Cardiac fibroblast (primary cell): Measurements from ENCODE around the gene PDE4D.

Experiments
- DNase-seq, 2 donors: peaks; one replicate each; pipeline versions ENCODE4 v3.0.0 to v3.0.0-alpha.2; 2010; ENCODE audit warnings: low read depth in 2 of 2
- H3K4me3 ChIP-seq, 2 donors: replicated peaks in 1 of 2; 1 replicate in 1 of 2; 2 replicates in 1 of 2; pipeline ENCODE4 v1.5.1; 2011; ENCODE audit warnings: low read depth in 2 of 2, low read length in 2 of 2, mild to moderate bottlenecking in 2 of 2, moderate library complexity in 1 of 2
- CTCF ChIP-seq: IDR thresholded peaks from one replicate; pipeline ENCODE4 v1.5.1; 2011; ENCODE audit warnings: low read depth, mild to moderate bottlenecking, low read length, inconsistent platforms

The PDE4D gene

GRCh38 chr5:59034498-59035186, 858.9 kb downstream of the PDE4D start:
- H3K4me3 ChIP-seq = no peak overlapping the region
- DNase-seq = peak; percentile 76 to 80
- TF ChIP-seq CTCF = peak; percentile 77

DNA sequence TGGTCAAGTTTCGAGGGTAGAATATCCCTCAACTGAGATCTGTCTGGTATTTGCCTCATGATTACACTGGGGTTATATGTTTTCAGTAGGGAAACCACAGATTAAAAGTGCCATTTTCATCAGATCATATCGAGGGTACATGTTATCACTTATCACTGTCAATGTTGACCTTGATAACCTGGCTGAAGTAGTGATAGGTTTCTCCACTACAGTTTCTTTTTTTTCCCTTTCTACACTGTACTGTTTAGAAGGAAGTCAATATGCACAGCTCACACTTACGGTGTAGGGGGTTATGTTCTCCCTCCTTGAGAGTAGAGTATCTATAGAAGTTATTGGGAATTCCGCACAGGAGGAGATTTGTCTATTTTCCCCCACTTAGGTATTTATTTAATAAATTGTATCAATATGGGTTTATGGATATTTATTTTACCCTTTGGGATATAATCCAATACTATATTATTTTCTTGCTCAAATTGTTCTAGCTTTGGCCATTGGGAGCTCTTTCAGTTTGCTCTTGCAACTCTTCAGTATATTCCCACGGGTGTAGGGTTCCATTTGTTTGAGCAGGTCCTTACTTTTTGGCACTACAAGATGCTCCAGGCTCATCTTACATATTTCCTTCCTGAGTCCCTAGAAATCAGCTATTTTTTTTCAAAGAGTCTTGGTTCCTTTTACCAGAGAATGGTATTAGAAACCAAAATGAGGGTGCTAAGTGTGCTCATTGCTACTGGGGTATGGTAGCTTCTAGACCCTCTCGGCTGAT, 866.2 kb downstream of the PDE4D start:
- TF ChIP-seq CTCF = no peak
- DNase-seq = no peak
- H3K4me3 ChIP-seq = no peak overlapping the region

- no peak overlapping the region for H3K4me3 ChIP-seq
- peak in 1 of 2 donors; percentile 33 for DNase-seq
- TF ChIP-seq CTCF = no peak
Observed at GRCh38 chr5:59025734-59026133, 867.8 kb downstream of the PDE4D start.

GRCh38 chr5:59021837-59022514, 871.5 kb downstream of the PDE4D start:
- no peak for DNase-seq
- H3K4me3 ChIP-seq = no peak overlapping the region
- no peak for TF ChIP-seq CTCF

GRCh38 chr5:59021286-59021673, 872.2 kb downstream of the PDE4D start:
- DNase-seq = no peak
- no peak overlapping the region for H3K4me3 ChIP-seq
- no peak for TF ChIP-seq CTCF

DNA sequence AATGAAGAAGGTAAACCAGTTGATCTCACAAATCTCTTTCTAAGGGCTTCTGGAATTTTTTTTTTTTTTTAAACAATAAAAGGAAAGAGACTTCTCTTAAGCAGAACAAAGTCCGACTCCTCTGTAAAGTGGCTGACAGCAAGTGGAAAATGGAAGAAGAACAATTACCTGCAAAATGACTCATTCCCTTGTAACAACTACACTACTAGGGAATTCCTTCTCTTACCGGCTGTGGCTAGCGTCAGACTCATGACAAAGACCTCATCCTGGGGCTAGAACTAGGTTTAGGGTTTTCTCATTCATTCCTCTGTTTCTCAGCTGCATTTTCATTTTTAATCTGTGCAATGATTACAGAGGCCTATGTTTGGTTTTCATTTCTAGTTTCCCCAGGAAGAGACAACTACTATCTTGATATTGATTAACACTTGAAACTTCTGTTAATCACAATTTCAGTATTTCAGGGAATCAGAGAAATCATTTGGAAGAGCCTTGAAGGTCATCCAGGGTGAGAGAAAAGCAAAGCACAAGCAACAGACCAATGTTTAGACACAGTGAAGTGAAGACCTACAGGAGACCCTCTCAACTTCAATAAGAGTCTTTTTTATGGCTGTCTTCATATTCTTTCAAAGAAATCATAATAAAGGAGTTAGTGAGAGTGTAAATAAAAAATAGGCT, 872.8 kb downstream of the PDE4D start:
- DNase-seq = peak in 1 of 2 donors; percentile 68
- H3K4me3 ChIP-seq = no peak overlapping the region
- TF ChIP-seq CTCF = no peak
